Esophagus squamous epithelium (tissue), 5 donors: ENCODE results near the gene CBX3. TPM values are rescaled to one million over a fixed set of nuclear protein-coding genes. Genes with fewer than 3 reads are reported as not detected.

Experiments
- DNase-seq: peaks from one replicate; lab custom pipeline; 2025; lab: John Stamatoyannopoulos, UW
- H3K27ac ChIP-seq, 4 donors: fragments of 200-600 bp; sonication (generic); one replicate each; pipeline ENCODE4 v1.5.1; 2016 to 2019; ENCODE audit warnings: mild to moderate bottlenecking in 1 of 4
- H3K27me3 ChIP-seq, 4 donors: fragments of 200-600 bp; sonication (generic); 1 replicate in 3 of 4; 2 replicates in 1 of 4; pipeline versions ENCODE4 v1.5.1 to v1.6.0; 2017 to 2021; ENCODE audit warnings: antibody characterized with exemption in 1 of 4
- H3K36me3 ChIP-seq, 3 donors: fragments of 200-600 bp; sonication (generic); one replicate each; pipeline ENCODE4 v1.5.1; 2016 to 2019
- H3K4me1 ChIP-seq, 3 donors: fragments of 200-600 bp; sonication (generic); one replicate each; pipeline ENCODE4 v1.5.1; 2017 to 2019
- H3K4me3 ChIP-seq, 4 donors: fragments of 200-600 bp; sonication (generic); 1 replicate in 3 of 4; 2 replicates in 1 of 4; pipeline ENCODE4 v1.5.1; 2016 to 2019; ENCODE audit warnings: mild to moderate bottlenecking in 2 of 4, moderate library complexity in 1 of 4
- H3K9me3 ChIP-seq, 3 donors: fragments of 200-600 bp; sonication (generic); one replicate each; pipeline ENCODE4 v1.5.1; 2016 to 2019
- POLR2A ChIP-seq, 4 donors: fragments of 450-650 bp; IDR thresholded peaks; one replicate each; pipeline ENCODE4 v1.6.1; 2017; ENCODE audit warnings: antibody characterized with exemption in 4 of 4, mild to moderate bottlenecking in 4 of 4, moderate library complexity in 3 of 4
- WGBS, 2 donors: methylation state at CpG; one replicate each; pipeline ENCODE4 v1.1.5; 2018; 5-methylcytosine and 5-hydroxymethylcytosine counted together
- intact Hi-C: fragments of 100-400 bp; cut with DNase I; formaldehyde crosslinking; loops from one replicate; pipeline ENCODE4 v1.15.0; 2022
- total RNA-seq, 4 donors: library from RNA; depleted of rRNA; stranded (reverse); fragments of >200 nt; gene quantifications; one replicate each; pipeline ENCODE4 v1.1.0, GENCODE V29; 2016
- TF ChIP-seq, protein P1 (sequence below), 6 experiments: fragments of 450-650 bp in 4 of 6; fragments of 200-600 bp in 2 of 6; sonication (generic) in 2 of 6; IDR thresholded peaks; one replicate each; pipeline ENCODE4 v1.5.1; 2016 to 2019; ENCODE audit warnings: antibody characterized with exemption in 6 of 6, mild to moderate bottlenecking in 4 of 6, moderate library complexity in 4 of 6
- donor health status: DM: yes; HTN: yes; CAD: no.

CBX3 gene
- total RNA-seq, 4 donors from 2014 or later, result 24.6 to 85.3 (median 74.2) TPM

DNA sequence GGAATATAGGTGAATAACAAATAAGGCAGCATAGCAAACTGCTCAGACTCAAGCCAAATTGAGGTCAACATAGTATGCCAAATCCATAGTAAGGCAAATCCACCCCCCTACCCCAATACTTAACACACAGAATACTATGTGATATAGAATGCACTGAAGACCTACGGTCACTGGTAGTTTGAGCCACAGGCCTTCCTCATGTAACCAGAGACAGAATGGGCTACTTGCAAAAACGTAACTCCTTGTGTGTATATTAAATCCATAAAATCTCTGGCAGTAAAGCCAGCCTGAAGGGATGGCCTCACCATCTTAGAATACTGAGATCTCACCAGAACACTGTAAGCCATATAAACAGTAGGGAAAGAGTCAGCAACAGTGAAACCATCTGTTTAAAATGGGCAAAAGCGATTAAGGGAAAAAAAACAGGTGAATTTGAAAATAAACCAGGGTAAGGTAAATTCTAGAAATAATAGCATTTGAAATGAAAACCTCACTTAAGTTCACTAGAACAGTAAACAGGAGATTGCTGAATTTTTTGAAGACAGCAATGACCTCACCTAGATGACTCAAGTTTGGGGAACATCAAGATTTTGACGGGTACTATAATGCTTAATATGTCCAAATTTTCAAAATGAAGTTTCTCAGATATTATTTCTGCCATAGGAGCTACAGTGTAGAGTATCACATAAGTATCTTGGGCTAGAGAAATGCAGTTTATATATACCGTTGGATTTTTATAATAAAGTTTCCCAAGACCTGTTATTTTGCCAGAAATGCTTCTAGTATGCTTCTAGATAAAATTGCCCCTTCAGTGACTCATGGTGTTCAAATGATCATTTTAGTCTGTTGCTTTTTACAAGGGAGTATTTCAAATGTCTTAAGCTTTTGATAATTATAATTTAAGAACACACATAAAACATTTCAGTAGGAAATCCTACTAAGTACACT lies 14.9 kb upstream of the CBX3 start:
- H3K27ac ChIP-seq, result no peak overlapping the region
- peaks cover 10 to 43% (median 24%) of the 10 kb centered on the region in 3 donors for H3K36me3 ChIP-seq
- no peak overlapping the region for H3K4me3 ChIP-seq
- H3K27me3 ChIP-seq, result no peaks in the 10 kb centered on the region
- no peak for DNase-seq
- peaks cover 0 to 16% (median 0%) of the 10 kb centered on the region in 3 donors for H3K4me1 ChIP-seq
- intact Hi-C loops, result no loop called here
- TF ChIP-seq POLR2A (IDR thresholded peaks at IDR 0.05), result no peak
- TF ChIP-seq, protein P1, sequence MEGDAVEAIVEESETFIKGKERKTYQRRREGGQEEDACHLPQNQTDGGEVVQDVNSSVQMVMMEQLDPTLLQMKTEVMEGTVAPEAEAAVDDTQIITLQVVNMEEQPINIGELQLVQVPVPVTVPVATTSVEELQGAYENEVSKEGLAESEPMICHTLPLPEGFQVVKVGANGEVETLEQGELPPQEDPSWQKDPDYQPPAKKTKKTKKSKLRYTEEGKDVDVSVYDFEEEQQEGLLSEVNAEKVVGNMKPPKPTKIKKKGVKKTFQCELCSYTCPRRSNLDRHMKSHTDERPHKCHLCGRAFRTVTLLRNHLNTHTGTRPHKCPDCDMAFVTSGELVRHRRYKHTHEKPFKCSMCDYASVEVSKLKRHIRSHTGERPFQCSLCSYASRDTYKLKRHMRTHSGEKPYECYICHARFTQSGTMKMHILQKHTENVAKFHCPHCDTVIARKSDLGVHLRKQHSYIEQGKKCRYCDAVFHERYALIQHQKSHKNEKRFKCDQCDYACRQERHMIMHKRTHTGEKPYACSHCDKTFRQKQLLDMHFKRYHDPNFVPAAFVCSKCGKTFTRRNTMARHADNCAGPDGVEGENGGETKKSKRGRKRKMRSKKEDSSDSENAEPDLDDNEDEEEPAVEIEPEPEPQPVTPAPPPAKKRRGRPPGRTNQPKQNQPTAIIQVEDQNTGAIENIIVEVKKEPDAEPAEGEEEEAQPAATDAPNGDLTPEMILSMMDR (IDR thresholded peaks at IDR 0.05), result no peak
- 56 to 63% methylated on average over 2 to 4 of the region's 5 CpGs for WGBS, 2 donors
- H3K9me3 ChIP-seq, result no peaks in the 10 kb centered on the region

DNA sequence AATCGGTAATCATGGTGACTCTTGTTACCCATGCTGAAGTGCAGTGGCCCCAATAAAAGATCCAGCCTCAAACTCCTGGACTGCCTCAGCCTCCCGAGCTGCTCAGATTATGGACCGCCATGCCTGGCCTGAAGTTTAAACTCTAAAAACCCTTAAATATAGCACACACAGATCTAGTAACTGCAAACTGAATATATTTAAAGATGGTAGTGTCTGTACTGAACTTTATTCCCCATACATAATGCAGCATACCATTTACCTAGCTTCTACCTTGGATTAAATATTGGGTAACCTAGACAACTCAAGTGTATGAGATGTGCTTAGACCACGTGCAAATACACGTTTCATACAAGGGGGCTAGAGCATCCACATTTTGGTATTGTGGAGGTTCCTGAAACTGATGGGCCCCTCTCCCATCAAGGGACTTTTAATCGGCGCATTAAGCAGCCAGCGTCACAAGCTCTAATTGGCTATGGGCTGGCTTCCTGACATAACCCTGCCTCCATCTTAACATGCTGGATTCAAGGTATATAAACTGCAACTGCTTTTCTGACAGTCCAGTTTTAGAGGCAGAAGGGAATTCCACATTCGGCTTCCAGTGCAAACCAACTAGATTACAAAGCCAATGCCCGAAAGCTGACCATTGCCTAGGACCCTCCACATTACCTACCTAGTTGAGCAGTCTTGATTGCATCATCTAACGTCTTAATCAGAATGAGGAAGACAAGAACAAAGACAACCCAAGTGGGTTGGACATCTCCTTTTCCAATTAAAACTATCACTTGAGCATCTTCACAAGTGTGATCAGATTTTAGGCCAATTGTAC lies 14.0 kb upstream of the CBX3 start:
- Histone ChIP-seq H3K9me3 (no peaks in the 10 kb centered on the region), H3K27me3 (no peaks in the 10 kb centered on the region), H3K27ac (no peak overlapping the region), H3K4me3 (no peak overlapping the region), H3K36me3 (peaks cover 12 to 52% (median 28%) of the 10 kb centered on the region in 3 donors), H3K4me1 (peaks cover 0 to 20% (median 2%) of the 10 kb centered on the region in 3 donors)
- TF ChIP-seq, protein P1 (IDR thresholded peaks at IDR 0.05), result no peak
- TF ChIP-seq POLR2A (IDR thresholded peaks at IDR 0.05), result no peak
- intact Hi-C loops, result no loop called here
- no peak for DNase-seq
- 72% methylated on average over 11 of the region's 11 CpGs for WGBS, 2 donors

DNA sequence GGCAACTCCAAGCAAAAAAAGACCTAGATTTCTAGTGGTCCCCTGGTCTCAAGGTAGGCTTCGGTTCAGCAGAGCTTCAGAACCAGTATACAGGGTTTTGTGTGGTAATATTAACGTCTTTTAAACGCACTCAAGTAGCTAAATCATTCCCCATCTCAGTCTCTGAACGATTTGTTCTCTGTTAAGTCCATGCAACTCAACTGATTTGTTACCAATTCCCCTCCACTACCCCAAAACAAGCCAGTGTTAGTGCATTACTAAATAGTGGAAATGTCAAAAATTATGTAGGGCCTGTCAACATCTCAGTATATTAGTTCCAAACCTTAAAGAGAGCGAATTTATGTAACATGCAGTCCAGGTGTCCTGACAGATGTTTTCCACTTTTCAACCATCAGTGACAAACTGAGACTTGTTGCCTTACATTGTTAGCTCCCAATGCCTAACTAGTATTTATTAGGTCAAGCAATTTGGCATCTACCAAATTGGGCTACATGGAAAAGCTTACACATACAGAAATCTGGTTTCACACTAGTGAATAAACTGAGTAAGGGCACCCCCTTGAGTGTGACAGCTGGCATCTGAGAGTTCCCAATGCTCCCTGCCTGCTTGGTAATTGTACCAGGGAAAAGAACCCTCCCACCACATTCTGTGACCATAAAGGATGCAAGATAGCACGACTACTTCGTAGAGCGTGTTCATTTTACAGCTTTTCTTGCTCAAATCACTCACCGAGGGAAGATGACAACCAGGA lies 13.2 kb upstream of the CBX3 start:
- H3K4me1 ChIP-seq, result peaks cover 0 to 24% (median 10%) of the 10 kb centered on the region in 3 donors
- H3K27ac ChIP-seq, result no peak overlapping the region
- H3K27me3 ChIP-seq, result no peaks in the 10 kb centered on the region
- WGBS, 2 donors, result 80 to 87% methylated on average over 9 of the region's 9 CpGs
- H3K36me3 ChIP-seq, result peaks cover 18 to 60% (median 36%) of the 10 kb centered on the region in 3 donors
- intact Hi-C loops, result no loop called here
- no peaks in the 10 kb centered on the region for H3K9me3 ChIP-seq
- TF ChIP-seq, protein P1 (IDR thresholded peaks at IDR 0.05), result no peak
- no peak for TF ChIP-seq POLR2A (IDR thresholded peaks at IDR 0.05)
- no peak for DNase-seq
- H3K4me3 ChIP-seq, result no peak overlapping the region

DNA sequence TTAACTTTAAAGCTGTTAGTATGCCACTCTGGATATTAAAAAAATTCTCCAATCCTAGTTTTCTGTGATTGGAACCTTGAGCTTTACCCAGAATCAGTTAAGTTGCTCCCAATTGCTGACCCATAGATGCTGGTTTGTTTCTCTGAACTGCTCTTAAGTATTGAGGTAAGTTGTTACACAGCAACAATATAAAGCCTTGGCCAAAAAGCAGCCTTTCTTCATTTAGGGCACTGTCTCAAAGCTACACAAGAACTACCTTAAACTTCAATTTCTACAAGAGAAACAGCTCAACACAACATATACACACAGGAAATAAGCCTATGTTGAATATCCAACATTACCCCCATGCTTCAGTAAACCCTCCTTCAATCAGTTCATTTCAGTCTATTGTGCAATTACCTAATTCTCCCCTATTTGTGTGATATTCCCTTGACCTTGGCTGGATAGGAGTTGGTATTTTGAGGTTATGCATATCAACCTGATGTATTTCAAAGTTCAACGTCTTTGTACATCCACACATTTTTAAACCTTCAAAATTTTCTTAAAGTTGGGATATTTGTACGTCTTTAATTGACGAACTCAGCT lies 12.5 kb upstream of the CBX3 start:
- intact Hi-C loops, result no loop called here
- Histone ChIP-seq H3K27me3 (no peaks in the 10 kb centered on the region), H3K9me3 (no peaks in the 10 kb centered on the region), H3K4me1 (peaks cover 0 to 31% (median 17%) of the 10 kb centered on the region in 3 donors), H3K27ac (no peak overlapping the region), H3K36me3 (peaks cover 18 to 67% (median 37%) of the 10 kb centered on the region in 3 donors), H3K4me3 (no peak overlapping the region)
- 81 to 91% methylated on average over 3 of the region's 3 CpGs for WGBS, 2 donors
- no peak for DNase-seq
- TF ChIP-seq, protein P1 (IDR thresholded peaks at IDR 0.05), result no peak
- no peak for TF ChIP-seq POLR2A (IDR thresholded peaks at IDR 0.05)
